Mesenteric fat pad (tissue), 1 donor: ENCODE data around the gene GALNT9. TPM values are rescaled to one million over a fixed set of nuclear protein-coding genes. Genes with fewer than 3 reads are reported as not detected.
"Not testable (repeated sequence)": the region's sequence is repeated elsewhere in the genome, so short reads cannot be mapped to it uniquely, and the experiment has no call there.

ENCODE experiments used
- DNase-seq: peaks from one replicate; pipeline ENCODE4 v3.0.0-alpha.2; 2020; ENCODE audit warnings: low spot score
- total RNA-seq: library from RNA; stranded (reverse); fragmentation: NEBNext Ultra II Directional; extraction: Animal tissue kit (Norgen Biotek cat#: 25700); gene quantifications from one replicate; pipeline ENCODE4 v1.2.1, GENCODE V29; 2021
- donor health status: DM: yes; HTN: yes; CAD: no.

The GALNT9 gene
- total RNA-seq, 1 donor from 2014 or later, result not detected

GRCh38 chr12:132253698-132254480, 75.5 kb downstream of the GALNT9 start:
- no peak for DNase-seq

- not testable (repeated sequence) for DNase-seq
Measured at GRCh38 chr12:132252981-132253380, 76.4 kb downstream of the GALNT9 start.

- no peak for DNase-seq
Measured at GRCh38 chr12:132251741-132252490, 77.5 kb downstream of the GALNT9 start.

GRCh38 chr12:132251310-132251709, 78.1 kb downstream of the GALNT9 start:
- DNase-seq, result no peak

- no peak for DNase-seq
Measured at GRCh38 chr12:132250707-132251106, 78.7 kb downstream of the GALNT9 start.

GRCh38 chr12:132249689-132250478, 79.5 kb downstream of the GALNT9 start:
- DNase-seq, result no peak

- no peak for DNase-seq
Measured at GRCh38 chr12:132248453-132249167, 80.8 kb downstream of the GALNT9 start.

GRCh38 chr12:132247718-132248452, 81.5 kb downstream of the GALNT9 start:
- DNase-seq, result no peak

GRCh38 chr12:132246997-132247717, 82.2 kb downstream of the GALNT9 start:
- no peak for DNase-seq

GRCh38 chr12:132245521-132246101, 83.8 kb downstream of the GALNT9 start:
- no peak for DNase-seq

- no peak for DNase-seq
Measured at GRCh38 chr12:132244724-132245295, 84.6 kb downstream of the GALNT9 start.

- no peak for DNase-seq
Measured at GRCh38 chr12:132243596-132244310, 85.6 kb downstream of the GALNT9 start.

- DNase-seq, result not testable (repeated sequence)
Measured at GRCh38 chr12:132243171-132243570, 86.2 kb downstream of the GALNT9 start.

GRCh38 chr12:132240669-132241007, 88.8 kb downstream of the GALNT9 start:
- not testable (repeated sequence) for DNase-seq

GRCh38 chr12:132239796-132240668, 89.4 kb downstream of the GALNT9 start:
- DNase-seq, result no peak

GRCh38 chr12:132239392-132239791, 90.0 kb downstream of the GALNT9 start:
- DNase-seq, result no peak

- no peak for DNase-seq
Measured at GRCh38 chr12:132238884-132239283, 90.5 kb downstream of the GALNT9 start.
